T-helper 2 cell treated with Interferon-gamma antibody and Interleukin-4, amounts not matched to agents 5 μg/mL and 100 μg/mL, for 36 hours (primary cell): ENCODE results near the gene NPTN.
A peak's percentile ranks its signal among the peaks of the same experiment; 100 is the strongest.
"Not testable (repeated sequence)": the region's sequence is repeated elsewhere in the genome, so short reads cannot be mapped to it uniquely, and the experiment has no call there.

Experiments used
- DNase-seq: peaks from one replicate; pipeline ENCODE4 v3.0.0; 2021; ENCODE audit warnings: low spot score
- H3K27ac Mint-ChIP-seq: one replicate; pipeline ENCODE4 v1.8.0; 2021; ENCODE audit warnings: mild to moderate bottlenecking, mixed read lengths
- H3K27me3 Mint-ChIP-seq: one replicate; pipeline ENCODE4 v1.8.0; 2021; ENCODE audit warnings: low read depth, mixed read lengths
- H3K36me3 Mint-ChIP-seq: one replicate; pipeline ENCODE4 v1.8.0; 2021; ENCODE audit warnings: low read depth, mixed read lengths
- H3K4me1 Mint-ChIP-seq: one replicate; pipeline ENCODE4 v1.8.0; 2021; ENCODE audit warnings: low read depth, mixed read lengths
- H3K4me3 Mint-ChIP-seq: one replicate; pipeline ENCODE4 v1.8.0; 2022; ENCODE audit warnings: mild to moderate bottlenecking, moderate library complexity, mixed read lengths
- H3K9me3 Mint-ChIP-seq: one replicate; pipeline ENCODE4 v1.8.0; 2021; ENCODE audit warnings: mixed read lengths

The NPTN gene

DNA sequence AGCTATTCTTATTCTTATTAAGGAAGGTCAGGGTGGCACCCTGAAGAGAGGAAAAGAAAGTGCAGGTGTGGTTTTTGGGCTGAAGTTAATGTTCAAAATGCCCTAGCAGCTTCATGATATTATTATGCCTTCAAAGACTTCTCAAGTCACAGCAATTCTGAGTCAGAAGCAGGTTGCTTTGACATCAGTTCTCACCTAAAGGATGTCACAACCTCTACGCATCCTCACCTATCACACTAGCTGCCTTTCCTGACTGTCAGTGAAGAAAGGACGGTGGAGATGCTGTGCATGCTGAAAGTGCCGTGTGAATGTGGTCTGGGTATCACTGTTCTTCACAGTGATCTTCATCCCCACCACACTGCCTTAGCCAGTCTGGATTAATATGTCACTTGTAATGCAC lies 49.6 kb downstream of the NPTN start:
- H3K9me3 Mint-ChIP-seq, result no peaks in the 10 kb centered on the region
- no peak overlapping the region for H3K4me3 Mint-ChIP-seq
- H3K27me3 Mint-ChIP-seq, result no peaks in the 10 kb centered on the region
- DNase-seq, result no peak
- H3K4me1 Mint-ChIP-seq, result peaks cover 23% of the 10 kb centered on the region
- no peak overlapping the region for H3K27ac Mint-ChIP-seq
- peaks cover 16% of the 10 kb centered on the region for H3K36me3 Mint-ChIP-seq

DNA sequence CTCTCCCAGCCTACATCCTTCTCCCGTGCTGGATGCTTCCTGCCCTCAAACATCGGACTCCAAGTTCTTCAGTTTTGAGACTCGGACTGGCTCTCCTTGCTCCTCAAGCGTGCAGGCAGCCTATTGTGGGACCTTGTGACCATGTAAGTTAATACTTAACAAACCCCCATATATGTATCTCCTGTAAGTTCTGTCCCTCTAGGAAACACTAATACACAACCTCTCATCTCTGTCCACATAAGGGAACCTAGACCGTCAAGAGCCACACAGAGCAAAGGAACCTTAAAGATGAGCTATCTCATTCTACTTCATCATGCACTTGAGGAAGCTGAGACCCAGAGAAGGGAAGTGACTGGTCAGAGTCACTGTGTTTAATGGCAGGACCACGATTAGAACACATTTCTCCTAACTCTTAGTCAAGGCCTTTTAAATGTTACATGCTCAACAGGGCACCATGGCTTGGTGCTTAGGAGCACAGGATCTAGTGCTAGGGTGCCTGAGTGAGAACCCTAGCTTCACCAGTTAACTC lies 50.3 kb downstream of the NPTN start:
- Mint-ChIP-seq H3K27me3 (no peaks in the 10 kb centered on the region), H3K27ac (no peak overlapping the region), H3K9me3 (no peaks in the 10 kb centered on the region), H3K4me1 (peaks cover 27% of the 10 kb centered on the region), H3K4me3 (no peak overlapping the region), H3K36me3 (peaks cover 13% of the 10 kb centered on the region)
- no peak for DNase-seq

DNA sequence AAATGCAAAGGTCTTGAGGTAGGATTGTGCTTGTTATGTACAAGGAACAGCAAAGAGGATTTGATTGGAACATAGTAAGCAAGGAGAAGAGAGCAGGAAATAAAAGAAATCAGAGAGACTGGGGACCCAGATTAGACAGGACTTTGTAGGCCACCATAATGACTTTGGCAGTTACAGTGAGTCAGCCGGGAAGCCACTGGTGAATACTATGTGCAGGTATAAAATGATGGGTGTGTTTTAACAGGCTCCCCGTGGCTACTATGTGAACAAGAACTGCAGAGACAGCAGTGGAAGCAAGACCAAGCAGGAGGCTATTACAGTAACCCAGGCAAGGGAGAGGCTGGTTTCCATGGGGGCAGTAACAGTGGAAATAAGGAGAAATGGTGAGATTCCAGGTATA lies 55.2 kb downstream of the NPTN start:
- H3K9me3 Mint-ChIP-seq, result no peaks in the 10 kb centered on the region

DNA sequence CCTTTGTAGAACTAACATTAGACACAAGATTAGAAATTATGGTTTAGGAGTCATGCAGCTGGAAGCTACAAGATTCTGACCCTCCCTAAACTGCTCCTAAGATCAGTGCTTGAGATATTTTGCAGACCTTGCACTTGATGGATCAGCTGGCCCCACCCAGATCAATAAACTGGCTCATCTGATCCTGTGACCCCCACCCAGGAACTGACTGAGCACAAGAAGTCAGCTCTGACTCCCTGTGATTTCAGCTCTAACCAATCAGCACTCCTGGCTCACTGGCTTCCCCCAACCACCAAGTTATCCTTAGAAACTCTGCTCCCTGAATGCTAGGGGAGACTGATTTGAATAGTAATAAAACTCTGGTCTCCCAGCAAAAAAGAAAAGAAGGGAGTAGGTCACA lies 55.6 kb downstream of the NPTN start:
- H3K4me1 Mint-ChIP-seq, H3K4me3 Mint-ChIP-seq, H3K27me3 Mint-ChIP-seq, H3K27ac Mint-ChIP-seq, DNase-seq, H3K9me3 Mint-ChIP-seq: not testable (repeated sequence)
- peaks cover 10% of the 10 kb centered on the region for H3K36me3 Mint-ChIP-seq

More for the DNA sequence above, 55.2 kb downstream of the NPTN start:
- DNase-seq, result no peak
- Mint-ChIP-seq H3K36me3 (peaks cover 14% of the 10 kb centered on the region), H3K27ac (no peak overlapping the region), H3K4me1 (peaks cover 6% of the 10 kb centered on the region), H3K4me3 (no peak overlapping the region), H3K27me3 (no peaks in the 10 kb centered on the region)

GRCh38 chr15:73575636-73576247 lies 57.4 kb downstream of the NPTN start:
- Mint-ChIP-seq H3K4me1 (peaks cover 9% of the 10 kb centered on the region), H3K36me3 (peaks cover 15% of the 10 kb centered on the region), H3K4me3 (no peak overlapping the region), H3K9me3 (no peaks in the 10 kb centered on the region), H3K27me3 (no peaks in the 10 kb centered on the region), H3K27ac (peak overlapping the region; percentile 5)
- no peak for DNase-seq

DNA sequence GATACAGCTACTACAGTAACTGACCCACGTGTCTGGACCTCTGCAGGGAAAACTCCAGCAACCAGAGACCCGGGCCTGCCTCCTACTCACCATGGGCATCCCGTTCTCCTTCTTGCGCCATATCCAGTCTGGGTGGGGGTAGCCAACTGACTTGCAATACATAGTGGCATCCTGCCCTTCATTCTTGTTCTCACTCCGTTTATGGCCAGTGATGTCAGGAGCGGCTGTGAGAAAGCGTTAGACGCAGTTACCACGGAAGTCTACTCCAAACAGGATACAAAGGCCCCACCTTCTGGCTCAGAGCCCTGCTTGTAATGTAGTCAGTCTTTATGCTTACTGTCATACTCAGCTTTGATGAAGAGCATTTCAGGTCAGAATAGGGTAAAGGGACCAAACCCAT lies 59.6 kb downstream of the NPTN start:
- H3K36me3 Mint-ChIP-seq, result peaks cover 26% of the 10 kb centered on the region
- peaks cover 9% of the 10 kb centered on the region for H3K4me1 Mint-ChIP-seq
- no peak overlapping the region for H3K27ac Mint-ChIP-seq
- DNase-seq, result no peak
- no peaks in the 10 kb centered on the region for H3K27me3 Mint-ChIP-seq
- no peak overlapping the region for H3K4me3 Mint-ChIP-seq
- H3K9me3 Mint-ChIP-seq, result no peaks in the 10 kb centered on the region

GRCh38 chr15:73573037-73573436 lies 60.2 kb downstream of the NPTN start:
- H3K27ac Mint-ChIP-seq, result no peak overlapping the region
- no peaks in the 10 kb centered on the region for H3K9me3 Mint-ChIP-seq

GRCh38 chr15:73572296-73572695 lies 60.9 kb downstream of the NPTN start:
- peaks cover 31% of the 10 kb centered on the region for H3K36me3 Mint-ChIP-seq
- no peak overlapping the region for H3K27ac Mint-ChIP-seq
- no peaks in the 10 kb centered on the region for H3K27me3 Mint-ChIP-seq
- peaks cover 5% of the 10 kb centered on the region for H3K4me1 Mint-ChIP-seq
- H3K9me3 Mint-ChIP-seq, result no peaks in the 10 kb centered on the region
- H3K4me3 Mint-ChIP-seq, result no peak overlapping the region
- DNase-seq, result no peak

More at GRCh38 chr15:73573037-73573436, 60.2 kb downstream of the NPTN start:
- Mint-ChIP-seq H3K4me1 (peaks cover 7% of the 10 kb centered on the region), H3K4me3 (no peak overlapping the region), H3K27me3 (no peaks in the 10 kb centered on the region), H3K36me3 (peaks cover 26% of the 10 kb centered on the region)
- no peak for DNase-seq

- Mint-ChIP-seq H3K27me3 (no peaks in the 10 kb centered on the region), H3K4me1 (peaks cover 5% of the 10 kb centered on the region), H3K36me3 (peaks cover 28% of the 10 kb centered on the region), H3K27ac (no peak overlapping the region), H3K4me3 (no peak overlapping the region), H3K9me3 (no peaks in the 10 kb centered on the region)
- DNase-seq, result no peak
These were observed 61.8 kb downstream of the NPTN start for GRCh38 chr15:73571346-73571745.

- Mint-ChIP-seq H3K27ac (no peak overlapping the region), H3K4me3 (no peak overlapping the region)
- DNase-seq, result no peak
These were observed 62.7 kb downstream of the NPTN start for GRCh38 chr15:73570355-73571032.

DNA sequence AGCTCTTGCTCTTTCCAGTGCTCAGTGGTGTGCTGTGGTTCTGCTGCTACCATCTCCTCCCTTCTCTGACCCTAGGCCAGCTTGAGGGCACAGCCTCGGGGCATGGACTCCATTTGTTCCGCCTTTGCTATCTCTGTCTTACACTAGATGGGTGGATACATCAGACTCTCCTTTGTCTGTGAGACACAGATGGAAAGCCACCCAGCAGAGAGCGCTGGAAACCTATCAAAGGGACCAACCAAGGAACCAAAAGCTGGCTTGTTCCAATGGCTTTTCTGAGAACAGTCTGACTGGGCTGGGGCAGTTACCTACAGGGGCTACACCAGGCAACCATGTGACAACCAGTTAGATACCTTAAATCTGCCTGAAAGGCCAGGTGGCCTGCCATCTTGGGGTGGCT lies 63.8 kb downstream of the NPTN start:
- no peak overlapping the region for H3K27ac Mint-ChIP-seq

More at GRCh38 chr15:73570355-73571032, 62.7 kb downstream of the NPTN start:
- Mint-ChIP-seq H3K4me1 (peaks cover 5% of the 10 kb centered on the region), H3K27me3 (no peaks in the 10 kb centered on the region), H3K36me3 (peaks cover 29% of the 10 kb centered on the region), H3K9me3 (no peaks in the 10 kb centered on the region)

DNA sequence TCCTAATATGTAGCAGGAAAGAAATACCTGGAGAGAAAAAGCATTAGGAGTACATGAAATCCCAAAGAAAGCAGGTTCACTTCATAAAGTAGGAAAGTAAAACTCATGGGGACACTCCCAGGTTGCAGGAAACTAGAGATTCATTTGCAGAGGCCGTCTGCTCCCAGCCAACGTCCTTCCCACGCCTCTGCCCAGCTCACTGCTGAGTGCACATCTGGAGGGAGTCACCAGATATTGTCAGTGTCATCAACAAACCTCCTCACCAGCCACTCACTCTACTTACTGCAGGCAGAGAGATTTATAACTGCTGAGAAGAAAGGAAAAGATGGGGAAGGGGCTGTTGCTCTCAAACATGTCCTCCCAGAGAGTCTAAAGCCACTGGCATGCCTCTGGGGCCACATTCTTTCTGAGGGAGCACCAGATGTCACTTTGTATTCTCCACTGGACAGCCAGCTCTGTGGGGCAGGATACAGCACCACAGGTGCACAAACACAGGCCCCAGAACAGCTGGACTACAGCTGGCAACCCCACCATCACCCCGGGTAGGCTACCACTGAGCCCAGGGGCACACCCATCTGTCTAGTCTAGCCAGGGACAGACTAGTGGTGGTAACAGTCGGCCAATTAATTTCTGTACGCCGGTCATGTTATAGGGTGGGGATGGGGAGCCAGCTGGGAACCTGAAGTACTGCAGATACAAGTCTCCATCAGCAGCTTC lies 64.5 kb downstream of the NPTN start:
- no peak for DNase-seq
- Mint-ChIP-seq H3K9me3 (no peaks in the 10 kb centered on the region), H3K4me3 (no peak overlapping the region), H3K27ac (no peak overlapping the region), H3K4me1 (peaks cover 10% of the 10 kb centered on the region), H3K36me3 (peaks cover 26% of the 10 kb centered on the region), H3K27me3 (no peaks in the 10 kb centered on the region)

More for the DNA sequence above, 63.8 kb downstream of the NPTN start:
- Mint-ChIP-seq H3K9me3 (no peaks in the 10 kb centered on the region), H3K27me3 (no peaks in the 10 kb centered on the region), H3K4me1 (peaks cover 7% of the 10 kb centered on the region), H3K4me3 (no peak overlapping the region), H3K36me3 (peaks cover 29% of the 10 kb centered on the region)
- no peak for DNase-seq

DNA sequence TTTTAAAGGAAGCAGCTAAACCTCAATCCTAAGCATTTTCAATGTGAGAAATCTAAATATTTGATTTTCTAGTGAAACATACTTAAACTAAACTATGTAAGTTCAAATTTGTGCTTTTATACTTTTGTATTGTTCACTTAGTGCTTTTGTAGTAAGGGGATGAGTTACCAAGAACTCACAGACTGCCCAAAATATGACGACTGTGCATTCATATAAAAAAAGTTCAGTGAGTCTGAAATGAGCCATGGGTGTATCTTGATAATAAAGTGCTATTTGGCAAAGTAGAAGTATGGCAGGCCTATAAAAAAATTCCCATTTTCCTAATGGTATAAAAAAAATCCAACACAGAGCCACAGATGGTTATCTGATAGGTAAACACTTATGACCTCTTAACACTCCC lies 66.2 kb downstream of the NPTN start:
- peaks cover 27% of the 10 kb centered on the region for H3K36me3 Mint-ChIP-seq
- H3K4me3 Mint-ChIP-seq, result no peak overlapping the region
- no peaks in the 10 kb centered on the region for H3K27me3 Mint-ChIP-seq
- peaks cover 10% of the 10 kb centered on the region for H3K4me1 Mint-ChIP-seq
- no peak overlapping the region for H3K27ac Mint-ChIP-seq
- H3K9me3 Mint-ChIP-seq, result no peaks in the 10 kb centered on the region
- DNase-seq, result no peak

DNA sequence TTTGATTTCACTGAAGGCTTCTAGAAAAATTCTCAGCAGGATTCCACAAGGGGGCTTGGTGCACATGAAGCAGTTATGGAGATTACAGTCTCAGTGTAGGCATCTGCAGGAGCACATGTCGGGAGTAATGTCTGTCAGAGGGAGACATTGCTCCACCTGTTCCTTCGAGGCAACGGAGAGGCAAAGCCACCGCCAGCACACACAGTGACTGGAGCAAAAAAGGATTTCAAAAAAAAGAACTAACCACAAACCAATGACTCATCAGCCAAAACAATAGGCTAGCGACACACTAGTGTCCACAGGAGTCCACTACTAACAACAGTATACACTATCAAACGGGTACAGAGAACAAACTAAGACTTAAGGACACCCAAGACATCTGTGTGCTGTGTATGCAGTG lies 68.9 kb downstream of the NPTN start:
- H3K36me3 Mint-ChIP-seq, result peaks cover 16% of the 10 kb centered on the region
- no peak overlapping the region for H3K27ac Mint-ChIP-seq
- peaks cover 8% of the 10 kb centered on the region for H3K4me1 Mint-ChIP-seq
- no peaks in the 10 kb centered on the region for H3K27me3 Mint-ChIP-seq
- no peaks in the 10 kb centered on the region for H3K9me3 Mint-ChIP-seq
- no peak for DNase-seq
- H3K4me3 Mint-ChIP-seq, result no peak overlapping the region
